ENCODE measurements around the gene PEX6.

The PEX6 gene

DNA sequence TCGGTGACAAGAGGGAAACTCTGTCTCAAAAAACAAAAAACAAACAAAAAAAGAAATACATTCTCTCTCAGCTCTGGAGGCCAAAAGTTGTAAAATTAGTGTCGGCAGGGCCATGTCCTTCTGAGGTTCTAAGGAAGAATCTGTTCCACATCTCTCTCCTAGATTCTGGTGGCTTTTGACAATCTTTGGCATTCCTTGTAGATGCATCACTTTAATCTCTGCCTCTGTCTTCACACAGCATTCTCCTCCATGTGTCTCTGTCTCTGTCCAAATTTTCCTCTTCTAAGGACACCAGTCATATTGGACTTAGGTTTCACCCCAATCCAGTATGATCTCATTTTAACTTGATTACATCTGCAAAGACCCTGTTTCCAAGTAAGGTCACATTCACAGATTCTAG lies 14.5 kb upstream of the PEX6 start:
- no peak for DNase-seq

DNA sequence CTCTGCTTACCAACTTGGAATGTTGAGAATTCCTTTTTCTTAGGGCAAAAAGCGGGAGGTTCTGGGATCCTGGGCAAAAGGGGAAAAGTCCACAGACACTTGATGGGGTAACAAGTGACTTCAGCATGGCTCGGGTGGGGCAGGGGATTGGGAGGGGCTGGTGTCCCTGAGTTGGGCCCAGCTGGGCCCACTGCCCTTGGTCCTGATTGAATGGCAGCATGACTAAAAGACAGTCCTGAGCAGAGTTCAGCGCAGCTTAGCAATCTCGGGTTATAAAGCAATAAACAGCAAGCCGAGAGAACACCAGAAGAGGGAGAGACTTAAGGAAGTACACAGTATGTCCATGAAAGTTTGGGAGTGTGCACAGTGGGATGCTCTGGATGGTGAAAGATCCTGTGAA lies 10.9 kb upstream of the PEX6 start:
- no peak for DNase-seq

DNA sequence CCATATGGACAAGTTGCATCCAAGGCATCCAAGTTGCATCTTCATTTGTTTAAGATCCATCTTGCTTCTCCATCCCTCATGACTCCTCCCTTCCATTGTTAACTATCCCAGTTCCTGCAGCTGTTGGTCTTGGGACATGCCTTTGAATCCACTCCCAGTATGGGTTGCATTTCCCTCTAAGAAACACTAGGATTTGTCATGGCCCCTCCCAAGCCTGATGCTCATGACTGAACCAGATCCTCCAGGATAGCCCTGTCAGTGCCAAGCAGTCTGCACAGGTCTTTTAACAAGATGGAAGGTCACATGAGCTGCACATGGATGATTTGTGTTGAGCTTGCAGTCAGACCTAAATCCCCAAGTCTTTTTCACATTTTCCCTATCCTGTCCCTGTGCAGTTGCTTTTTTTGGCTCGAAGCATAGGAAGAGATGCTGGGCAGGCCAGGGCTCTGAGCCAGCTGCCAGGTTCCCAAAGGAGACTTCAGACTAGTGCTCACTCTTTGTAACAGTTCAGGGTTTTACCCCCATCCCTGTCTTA lies 9.6 kb upstream of the PEX6 start:
- DNase-seq = no peak

DNA sequence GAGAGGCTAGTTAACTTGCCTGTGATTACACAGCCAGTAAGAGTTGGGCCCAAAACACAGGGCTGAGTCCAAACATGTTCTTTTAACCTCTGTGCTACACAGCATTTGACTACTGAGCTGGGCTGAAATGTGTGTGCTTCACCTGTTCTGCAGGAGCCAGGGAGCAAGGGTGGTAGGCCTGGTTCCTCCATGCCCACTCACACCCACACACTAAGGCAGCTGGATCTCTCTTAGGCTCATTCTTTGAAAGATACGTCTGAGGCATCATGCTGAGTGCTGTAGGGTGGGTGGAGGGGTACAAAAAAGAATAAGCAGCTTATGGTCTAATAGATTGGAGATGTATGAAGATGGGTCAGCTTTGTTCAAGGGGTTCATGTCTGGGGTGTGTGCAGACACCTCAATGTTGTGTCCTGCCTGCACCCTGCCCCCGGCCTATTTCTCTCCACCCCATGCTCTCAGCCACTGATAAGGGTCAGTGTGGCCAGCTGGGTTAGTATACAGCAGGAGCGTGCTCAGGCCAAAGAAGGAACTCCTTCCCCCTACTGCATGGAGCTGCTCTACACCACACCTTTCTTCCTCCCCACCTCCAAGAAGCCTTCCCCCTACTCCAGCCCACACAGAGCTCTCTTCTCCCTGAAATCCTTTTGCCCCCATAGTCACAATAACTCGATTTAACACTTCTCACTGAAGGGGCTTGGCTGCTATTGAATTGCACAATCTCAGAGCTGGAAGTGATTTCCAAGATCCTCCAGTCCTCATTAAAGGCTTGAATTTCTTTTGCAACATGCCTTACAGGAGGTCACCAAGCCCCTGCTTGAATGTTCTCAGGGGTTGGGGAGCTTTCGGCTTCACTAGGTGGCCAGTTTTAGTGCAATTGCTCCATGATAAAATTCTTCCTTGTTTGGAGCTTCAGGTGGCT lies 8.8 kb upstream of the PEX6 start:
- no peak for DNase-seq

DNA sequence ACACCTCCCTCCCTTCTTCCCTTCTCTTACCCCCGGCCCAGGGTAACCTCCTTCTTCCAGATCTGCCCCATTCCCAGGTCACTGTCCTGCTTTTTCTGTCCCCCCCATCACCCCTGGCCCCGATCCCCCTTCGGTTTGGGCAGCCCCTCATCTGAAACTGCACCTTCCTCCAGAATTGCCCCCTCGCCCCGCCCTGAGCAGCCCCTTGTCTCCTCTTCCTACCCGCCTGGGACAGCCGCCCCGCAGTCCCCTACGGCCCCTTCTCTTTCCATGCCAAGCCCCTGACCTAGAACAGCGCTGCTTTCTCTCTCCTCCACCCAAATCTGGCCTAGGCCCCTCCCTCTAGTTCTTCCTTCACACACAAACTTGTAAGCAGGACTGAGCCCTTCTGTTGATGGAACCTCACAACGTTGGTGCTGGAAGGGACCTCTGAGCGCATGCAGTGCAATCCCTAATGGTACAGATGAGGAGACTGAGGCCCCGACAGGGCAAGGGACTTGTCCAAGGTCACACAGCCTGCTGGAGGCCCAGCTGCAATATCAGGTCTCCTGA lies 6.0 kb upstream of the PEX6 start:
- DNase-seq = peak; percentile 51

DNA sequence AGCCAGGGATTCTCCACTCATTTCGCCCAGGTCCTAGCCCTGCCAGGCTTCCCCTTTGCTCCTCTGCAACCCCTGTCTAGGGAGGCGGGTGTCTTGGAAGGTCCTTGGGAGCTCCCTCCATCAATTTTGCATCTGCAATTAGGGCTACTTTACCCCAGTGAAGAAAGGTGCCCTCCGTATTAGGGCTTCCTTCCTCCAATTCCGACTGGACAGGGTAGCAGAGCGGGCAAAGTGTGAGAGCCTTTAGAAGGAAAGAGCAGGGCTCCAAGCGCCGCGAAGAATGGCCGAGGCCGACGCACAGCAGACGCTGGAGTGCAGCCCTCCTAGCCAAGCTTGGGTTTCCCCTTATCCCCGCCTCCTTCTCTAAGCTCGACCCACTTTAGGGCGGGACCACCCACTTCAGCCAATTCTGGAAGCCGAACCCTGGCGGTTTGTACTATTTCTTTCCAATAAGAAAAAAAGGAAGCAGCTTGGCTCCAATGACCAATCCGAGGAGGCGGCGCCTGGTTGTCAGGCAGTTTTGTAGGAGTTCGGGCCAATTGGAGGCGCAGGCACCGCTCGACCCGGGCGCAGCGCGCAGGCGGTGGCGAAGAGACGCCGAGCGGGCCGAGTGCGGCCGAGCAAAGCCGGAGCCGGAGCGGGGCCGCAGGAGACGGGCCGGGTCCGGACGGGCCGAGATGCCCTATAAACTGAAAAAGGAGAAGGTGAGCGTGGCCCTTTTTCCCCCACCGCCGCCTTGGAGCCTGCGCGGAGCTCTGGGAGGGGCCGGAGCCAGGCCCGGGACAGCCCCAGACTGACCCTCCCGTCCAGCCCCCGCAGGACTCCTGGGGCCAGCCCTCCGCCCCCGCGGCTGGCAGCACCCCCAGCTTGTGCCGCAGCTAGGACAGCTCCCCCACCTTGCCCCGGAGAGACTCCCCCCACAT lies 5.3 kb upstream of the PEX6 start, which contains the start of gene PPP2R5D:
TSS of gene PPP2R5D (plus strand) at position 570 of the 923 bp plus-strand sequence. CDS start at position 678, 108 bp downstream.
- DNase-seq = peak; percentile 98

DNA sequence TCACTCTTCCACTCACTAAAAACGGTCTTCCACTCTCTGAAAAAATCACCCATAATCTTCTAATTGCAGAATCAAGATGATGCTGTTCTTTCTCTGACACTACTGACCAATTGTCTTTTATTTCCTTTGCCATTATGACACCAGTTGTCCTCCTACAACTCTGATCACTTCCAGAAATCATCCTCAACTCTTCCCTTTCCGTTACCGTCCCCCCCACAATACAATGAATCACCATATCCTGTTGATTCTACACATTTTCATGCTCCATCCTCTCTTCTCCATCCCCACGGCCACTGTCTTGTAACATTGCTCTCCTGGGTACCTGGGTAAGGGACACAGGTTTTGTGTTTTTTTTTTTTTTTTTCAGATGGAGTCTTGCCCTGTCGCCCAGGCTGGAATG lies 2.9 kb upstream of the PEX6 start:
- DNase-seq = no peak

DNA sequence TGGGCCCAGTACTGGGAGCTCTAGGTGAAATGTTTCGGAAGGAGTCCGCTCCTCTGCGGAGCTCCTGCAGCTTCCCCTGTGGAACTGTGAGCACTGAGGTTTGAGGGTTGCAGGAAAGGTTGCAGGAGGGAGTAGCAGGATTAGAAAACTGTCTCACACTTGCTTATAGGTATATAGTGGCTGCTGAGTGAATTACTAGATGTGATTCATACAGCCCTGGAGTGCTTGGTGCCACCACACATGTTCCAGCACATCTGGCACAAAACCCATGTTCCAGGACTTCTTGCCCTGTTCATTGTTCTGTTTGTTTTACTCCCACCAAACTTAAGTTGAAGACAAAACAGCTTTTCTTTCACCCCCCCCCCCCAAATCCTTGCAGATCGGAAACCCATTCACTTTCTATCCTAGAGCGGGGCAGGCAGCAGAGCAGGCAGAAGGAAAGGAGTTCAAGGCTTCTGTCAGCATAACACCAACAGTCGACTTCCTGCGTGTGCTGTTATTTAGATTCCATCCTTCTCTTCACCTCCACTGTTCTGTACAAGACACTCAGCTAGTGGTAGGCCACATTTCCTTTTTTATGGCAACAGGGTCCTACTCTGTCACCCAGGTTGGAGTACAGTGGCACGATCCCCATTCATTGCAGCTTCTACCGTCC lies 669 bp upstream of the PEX6 start:
- DNase-seq = no peak

DNA sequence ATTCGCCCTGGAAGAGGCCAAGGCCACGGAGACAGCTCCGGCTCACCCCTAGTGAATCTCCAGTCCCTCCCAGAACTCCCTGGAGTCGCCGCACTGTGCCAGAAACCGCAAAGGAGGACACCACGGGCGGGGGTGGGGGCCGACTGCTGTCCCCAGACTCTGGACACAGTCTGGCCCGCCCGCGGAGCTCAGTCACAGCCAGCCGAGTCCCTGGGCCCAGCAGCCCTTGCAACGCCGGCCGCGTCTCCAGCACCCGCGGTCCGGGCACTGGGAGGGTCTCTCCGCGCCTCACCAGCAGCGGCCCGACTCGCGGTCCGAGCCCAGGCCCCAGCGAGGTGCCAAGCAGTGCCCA lies 518 bp downstream of the PEX6 start:
- peak in 1 of 2 experiments; percentile 53 for DNase-seq

DNA sequence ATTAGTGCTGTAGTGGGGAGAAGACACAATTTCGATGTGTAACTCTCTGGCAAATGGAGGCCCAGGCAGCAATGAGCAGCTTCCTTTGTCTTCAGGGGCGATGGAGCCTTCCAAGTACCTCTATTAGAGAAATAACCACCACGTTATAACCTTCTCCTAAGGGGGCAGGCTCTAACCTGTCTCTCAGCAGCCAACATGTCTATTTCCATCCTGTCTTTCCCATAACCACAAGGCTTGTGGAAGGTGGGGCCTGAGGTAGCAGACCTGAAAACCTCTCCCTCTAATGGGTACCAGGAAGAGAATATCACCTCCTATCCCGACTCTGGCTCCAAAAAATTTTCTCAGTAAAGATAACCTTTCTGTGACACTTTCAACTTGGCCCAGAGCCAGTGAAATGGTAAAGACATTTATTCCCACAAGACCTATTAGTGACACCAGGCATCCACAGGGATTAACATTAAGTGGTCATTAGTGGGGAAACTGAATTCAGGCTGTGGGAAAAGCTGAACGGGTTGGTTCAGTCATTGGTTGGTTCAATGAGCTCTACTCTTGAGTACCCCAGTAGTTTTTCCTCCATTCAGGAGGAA lies 4.0 kb downstream of the PEX6 start:
- DNase-seq = no peak

DNA sequence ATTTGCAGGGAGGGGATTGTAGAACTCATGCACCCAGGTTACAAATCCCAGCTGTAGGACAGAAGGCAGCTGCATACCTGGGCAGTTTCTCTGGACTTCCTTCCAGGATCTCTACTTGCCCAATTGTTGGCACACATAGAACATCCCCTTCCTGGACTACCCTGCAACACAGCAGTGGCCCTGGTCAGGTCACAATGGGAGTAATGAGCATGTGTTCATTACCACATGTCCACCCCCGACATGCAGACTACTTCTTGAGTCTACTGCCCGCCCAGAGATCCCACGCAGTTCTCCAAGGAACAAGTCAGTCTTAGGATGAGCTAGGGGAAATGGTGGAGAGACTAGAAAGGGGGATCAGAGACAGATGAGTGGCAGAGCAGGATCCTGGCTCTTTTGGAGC lies 5.1 kb downstream of the PEX6 start:
- no peak for DNase-seq

DNA sequence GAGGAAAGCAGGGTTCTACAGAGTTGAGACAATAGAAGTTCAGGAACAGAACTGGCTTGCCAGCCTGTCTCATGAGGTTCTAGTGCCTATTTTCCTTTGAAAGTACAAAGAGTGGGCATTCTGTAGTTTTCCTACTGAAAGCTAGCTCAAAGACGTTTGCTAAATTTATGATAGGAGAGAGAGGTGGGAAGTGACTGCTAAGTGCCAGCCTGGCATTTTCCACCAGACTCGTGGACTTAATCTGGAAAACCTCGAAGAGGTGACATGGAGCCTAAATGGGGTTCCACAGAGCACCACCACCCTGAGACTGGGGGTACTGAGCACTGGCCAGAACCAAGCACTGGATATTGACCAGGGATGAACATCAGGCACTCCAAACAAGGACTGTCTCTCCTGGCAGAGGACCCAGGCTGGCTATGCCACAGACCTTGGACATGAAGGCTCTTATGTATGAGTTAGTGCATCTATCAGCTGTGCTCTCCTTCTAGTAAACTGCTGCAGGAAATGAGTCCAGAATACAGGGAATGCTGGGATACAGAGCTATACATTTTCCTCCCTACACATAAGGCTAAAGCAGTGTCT lies 7.1 kb downstream of the PEX6 start:
- no peak for DNase-seq

DNA sequence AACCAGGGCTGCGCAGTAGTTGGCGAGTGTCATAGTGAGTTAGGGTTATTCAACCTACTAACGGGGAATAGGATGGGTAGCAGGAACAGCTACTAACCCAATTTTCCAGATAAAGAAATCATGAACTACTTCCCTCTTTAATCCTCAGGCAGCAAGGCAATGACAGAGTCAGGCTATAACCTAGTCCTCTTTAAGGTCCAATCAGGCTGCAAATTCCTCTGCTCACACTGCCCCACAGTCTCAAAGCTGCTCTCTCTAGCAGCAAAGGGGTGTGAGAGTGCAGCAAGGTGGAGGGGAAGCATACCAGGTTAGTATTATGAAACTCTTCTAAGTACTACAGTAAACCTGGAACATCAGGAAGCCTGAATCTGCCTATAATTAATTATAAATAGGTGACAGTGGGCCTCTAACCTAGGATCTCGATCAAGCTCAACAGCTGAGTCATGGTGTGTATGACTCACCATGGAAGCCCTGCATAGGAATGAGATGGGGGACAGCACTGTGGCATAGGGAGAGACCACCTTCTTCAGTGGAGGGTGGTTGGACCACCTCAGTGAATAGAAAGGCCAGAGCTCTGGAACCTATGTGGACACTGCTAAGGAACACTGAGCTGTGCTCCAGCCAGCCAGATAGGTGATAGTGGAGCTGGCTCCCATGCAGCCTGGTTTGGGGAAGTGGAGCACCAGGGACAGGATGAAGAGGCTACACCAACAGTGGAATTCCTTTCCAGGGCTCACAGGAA lies 7.9 kb downstream of the PEX6 start:
- peak in 1 of 2 experiments; percentile 27 for DNase-seq

DNA sequence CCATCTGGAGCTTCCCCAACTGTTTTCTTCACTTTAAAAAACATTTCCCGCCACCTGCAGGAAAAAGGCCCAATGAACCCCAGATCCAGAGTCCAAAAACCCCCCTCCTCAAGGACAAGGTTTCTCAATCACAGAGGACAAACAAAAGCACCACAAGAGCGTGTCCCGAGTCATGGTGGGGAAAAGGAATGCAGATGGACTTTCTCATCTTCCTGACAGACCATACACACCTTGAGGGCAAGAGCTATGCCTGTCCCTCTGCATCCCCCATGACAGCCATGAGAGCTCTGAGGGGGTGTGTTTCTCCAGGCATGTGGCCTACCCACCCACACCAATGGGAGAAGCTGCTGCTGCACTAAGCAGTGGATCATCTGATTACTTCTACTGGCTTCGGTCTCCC lies 9.0 kb downstream of the PEX6 start:
- no peak for DNase-seq

DNA sequence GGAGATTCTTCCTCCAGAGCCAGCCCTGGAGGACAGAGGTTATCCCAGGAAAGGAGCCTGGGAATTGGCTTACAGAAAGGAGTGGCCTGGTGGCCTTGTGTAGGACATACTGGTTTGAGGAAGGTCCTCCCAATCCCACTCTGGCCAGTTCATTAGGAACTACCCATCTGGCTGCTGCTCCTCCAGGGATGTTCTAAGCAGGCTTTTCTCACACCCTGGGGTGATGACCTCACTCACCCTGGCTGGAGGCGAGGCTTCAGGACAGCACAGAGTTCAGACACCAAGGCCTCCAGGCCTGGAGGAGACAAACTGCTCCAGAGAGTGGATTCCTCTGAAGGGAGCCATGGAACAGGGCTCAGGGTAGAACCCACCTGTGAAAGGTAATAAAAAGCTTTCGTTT lies 9.6 kb downstream of the PEX6 start:
- DNase-seq = no peak

DNA sequence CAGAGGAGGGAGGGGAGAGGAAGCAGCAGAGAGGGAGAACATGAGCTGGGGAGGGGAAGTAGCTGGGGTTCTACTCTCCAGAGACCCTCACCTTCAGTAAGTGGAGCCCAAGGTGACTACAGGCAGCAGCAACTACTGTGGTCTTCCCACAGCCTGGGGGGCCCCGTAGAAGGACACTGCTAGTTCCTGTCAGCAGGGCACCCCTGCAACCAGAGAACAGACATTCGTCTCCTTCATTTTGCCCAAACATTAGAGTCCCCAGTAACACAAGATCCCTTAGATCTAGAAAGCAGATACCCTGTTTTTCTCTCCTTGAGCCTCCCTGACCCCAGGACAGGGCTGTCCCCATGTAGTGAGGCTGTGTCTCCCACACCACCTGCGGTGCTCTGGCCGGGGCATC lies 10.2 kb downstream of the PEX6 start:
- no peak for DNase-seq

DNA sequence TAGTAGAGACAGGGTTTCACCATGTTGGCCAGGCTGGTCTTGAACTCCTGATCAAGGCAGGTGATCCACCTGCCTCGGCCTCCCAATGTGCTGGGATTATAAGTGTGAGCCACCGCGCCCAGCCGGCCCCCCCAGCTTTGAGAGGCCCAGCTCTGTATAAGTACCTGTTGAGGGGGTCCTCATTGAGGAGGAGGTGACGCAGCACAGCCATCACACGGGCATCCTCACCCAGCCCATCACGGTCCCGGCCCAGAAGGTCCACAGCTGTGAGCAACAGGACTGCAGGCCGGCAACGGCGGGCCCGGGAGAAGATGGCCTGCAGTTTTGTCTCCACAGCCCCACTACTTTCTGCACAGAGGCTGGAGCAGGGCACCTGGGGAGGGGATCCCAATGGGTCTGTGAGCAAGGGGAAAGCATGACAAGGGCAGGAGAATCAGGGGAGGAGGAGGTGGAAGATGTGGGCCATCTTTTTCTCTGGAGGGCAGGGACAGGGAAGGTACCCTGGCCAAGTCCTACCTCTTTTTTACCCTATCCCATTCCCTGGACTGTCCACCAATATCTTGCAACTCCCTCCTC lies 10.8 kb downstream of the PEX6 start:
- DNase-seq = no peak

DNA sequence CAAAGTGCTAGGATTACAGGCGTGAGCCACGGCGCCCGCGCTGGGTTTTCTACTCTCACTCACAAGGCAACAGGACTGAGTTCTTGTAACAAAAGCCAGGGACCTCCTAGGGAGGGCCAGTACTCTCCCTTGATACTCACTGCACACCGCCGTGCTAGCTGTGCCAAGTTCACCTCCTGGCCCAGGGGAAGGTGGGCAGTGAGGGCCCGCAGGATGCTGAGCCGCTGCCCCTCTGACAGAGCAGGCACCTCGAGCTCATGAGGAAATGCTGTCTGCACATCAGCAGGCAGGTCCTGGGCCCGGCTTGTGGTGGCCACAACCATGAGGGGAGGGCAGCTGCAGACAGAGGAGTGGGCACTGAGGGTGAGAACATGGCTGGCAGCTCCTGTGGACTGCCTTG lies 11.8 kb downstream of the PEX6 start:
- no peak for DNase-seq

DNA sequence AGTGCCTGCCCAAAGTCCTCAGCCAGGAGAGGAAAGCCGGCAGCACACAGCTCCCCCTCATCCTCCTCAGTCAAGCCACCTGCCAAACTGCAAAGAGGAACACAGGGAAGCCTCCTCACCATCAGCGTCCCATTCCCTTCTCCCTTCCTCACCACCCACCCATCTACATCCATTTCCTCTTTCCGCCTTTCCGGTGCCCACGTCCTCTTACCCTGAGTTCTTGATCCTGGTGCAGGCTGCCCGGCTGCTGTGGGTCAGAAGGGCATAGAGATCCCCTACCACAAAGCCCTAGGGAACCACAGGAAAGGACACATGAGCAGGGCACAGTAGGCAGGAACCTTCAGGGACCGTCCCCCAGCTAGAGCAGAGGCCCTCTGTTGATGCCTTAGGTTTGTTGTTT lies 12.4 kb downstream of the PEX6 start:
- DNase-seq = no peak

DNA sequence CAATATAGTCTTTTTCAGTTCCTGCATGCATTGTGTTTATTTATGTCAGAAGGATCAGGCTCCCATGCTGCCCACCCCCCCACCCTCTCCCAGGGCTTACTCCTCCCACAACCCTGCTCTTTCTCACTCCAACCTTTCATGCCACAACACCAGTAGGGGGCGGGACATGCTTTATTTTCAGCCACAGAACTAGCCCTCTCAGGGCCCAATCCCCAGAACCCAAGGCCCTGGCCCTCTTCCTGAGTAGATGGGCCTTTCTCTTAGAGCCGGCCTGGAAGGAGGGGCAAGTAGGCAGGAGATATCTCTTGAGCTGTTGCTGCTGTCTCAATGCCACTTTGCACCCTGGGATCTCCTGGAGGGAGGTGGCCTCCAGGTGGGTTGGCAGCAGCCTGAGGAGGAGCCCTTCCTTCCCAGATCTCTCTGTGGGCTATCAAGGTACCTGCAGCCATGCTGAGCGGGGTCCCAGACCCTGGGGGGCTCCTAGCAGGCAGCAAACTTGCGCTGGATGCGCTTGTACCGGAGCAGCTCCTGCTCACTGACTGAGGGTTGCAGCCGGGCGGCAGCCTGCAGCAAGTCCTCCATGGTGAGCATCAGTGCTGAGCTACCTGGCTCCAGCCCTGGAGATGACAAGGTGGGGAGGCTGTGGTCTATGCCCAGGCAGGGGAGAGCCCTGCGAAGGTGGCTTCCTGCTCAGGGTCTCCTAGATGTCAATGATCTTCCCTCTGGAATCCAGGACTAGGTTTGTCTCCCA lies 15.0 kb downstream of the PEX6 start:
- DNase-seq = peak; percentile 51 to 59
